DOHH2 (cell line): Measurements from ENCODE around the gene LRFN4.
A peak's percentile ranks its signal among the peaks of the same experiment; 100 is the strongest.

Experiments
- H3F3A ChIP-seq: fragments of 200-600 bp; sonication (generic), shearing (Covaris generic); 2 replicates; pipeline ENCODE4 v1.6.0; 2016; ENCODE audit warnings: antibody characterized with exemption, mild to moderate bottlenecking; ENCODE audit not compliant: control insufficient read depth, insufficient read depth
- H3K27ac ChIP-seq: fragments of 200-600 bp; sonication (generic); 2 replicates; pipeline ENCODE4 v1.5.1; 2014; ENCODE audit warnings: low read depth, mild to moderate bottlenecking, low read length, moderate library complexity
- H3K27me3 ChIP-seq: fragments of 200-600 bp; sonication (generic); 2 replicates; pipeline ENCODE4 v1.6.1; 2014; ENCODE audit warnings: mild to moderate bottlenecking, low read length, mixed read lengths; ENCODE audit not compliant: control insufficient read depth
- H3K36me3 ChIP-seq: fragments of 200-600 bp; sonication (generic); 2 replicates; pipeline ENCODE4 v1.6.1; 2014; ENCODE audit warnings: mild to moderate bottlenecking, low read length, moderate library complexity, mixed read lengths; ENCODE audit not compliant: control insufficient read depth
- H3K4me1 ChIP-seq: fragments of 200-600 bp; sonication (generic); 2 replicates; pipeline ENCODE4 v1.6.1; 2014; ENCODE audit warnings: mild to moderate bottlenecking, low read length, mixed read lengths; ENCODE audit not compliant: control insufficient read depth
- H3K4me2 ChIP-seq: fragments of 200-600 bp; sonication (generic); 2 replicates; pipeline ENCODE4 v1.6.0; 2014; ENCODE audit warnings: mild to moderate bottlenecking, low read length, moderate library complexity
- H3K4me3 ChIP-seq: fragments of 200-600 bp; sonication (generic); 2 replicates; pipeline ENCODE4 v1.5.1; 2014; ENCODE audit warnings: mild to moderate bottlenecking, low read length, mixed read lengths
- H3K79me2 ChIP-seq: fragments of 200-600 bp; sonication (generic); 2 replicates; pipeline ENCODE4 v1.6.1; 2014; ENCODE audit warnings: mild to moderate bottlenecking, low read length, mixed read lengths; ENCODE audit not compliant: control insufficient read depth
- H3K9me2 ChIP-seq: fragments of 200-600 bp; sonication (generic); replicated peaks from 2 replicates; pipeline ENCODE4 v1.6.1; 2014; ENCODE audit warnings: mild to moderate bottlenecking, low read length, mixed read lengths; ENCODE audit not compliant: control insufficient read depth
- H3K9me3 ChIP-seq: fragments of 200-600 bp; sonication (generic); 2 replicates; pipeline ENCODE4 v1.6.1; 2014; ENCODE audit warnings: antibody characterized with exemption, low read length, mixed read lengths; ENCODE audit not compliant: control insufficient read depth, insufficient read depth
- H4K20me1 ChIP-seq: fragments of 200-600 bp; sonication (generic); 2 replicates; pipeline ENCODE4 v1.6.0; 2014; ENCODE audit warnings: low read depth, mild to moderate bottlenecking, antibody characterized with exemption, low read length, moderate library complexity; ENCODE audit not compliant: control insufficient read depth, insufficient read depth
- CTCF ChIP-seq: fragments of 200-600 bp; sonication (generic); IDR thresholded peaks from one replicate; pipeline ENCODE4 v1.5.1; 2014; ENCODE audit warnings: antibody characterized with exemption, mild to moderate bottlenecking, low read depth, low read length; ENCODE audit not compliant: poor library complexity, severe bottlenecking
- EZH2phosphoT487 ChIP-seq: fragments of 200-600 bp; sonication (generic); IDR thresholded peaks from 2 replicates; pipeline ENCODE4 v1.6.1; 2017; ENCODE audit warnings: borderline replicate concordance, mild to moderate bottlenecking, antibody characterized with exemption, low read length, moderate library complexity, mixed read lengths

LRFN4 gene

GRCh38 chr11:66863428-66864125, 6.7 kb downstream of the LRFN4 start:
- Histone ChIP-seq H3K4me3 (no peak overlapping the region), H3K4me1 (peaks cover 47% of the 10 kb centered on the region), H3K9me2 (no peaks in the 10 kb centered on the region), H3K9me3 (no peaks in the 10 kb centered on the region), H4K20me1 (no peaks in the 10 kb centered on the region), H3K27me3 (no peaks in the 10 kb centered on the region), H3K27ac (no peak overlapping the region), H3F3A (peaks cover 4% of the 10 kb centered on the region), H3K4me2 (peak overlapping the region; percentile 68; the same call in 1 of the 2 replicates), H3K79me2 (peaks cover 9% of the 10 kb centered on the region; the same call in 1 of the 2 replicates), H3K36me3 (peaks cover 10% of the 10 kb centered on the region; the same call in 1 of the 2 replicates)
- TF ChIP-seq EZH2phosphoT487: no peak
- TF ChIP-seq CTCF: no peak

- Histone ChIP-seq H3K27me3 (no peaks in the 10 kb centered on the region), H3K4me1 (peaks cover 55% of the 10 kb centered on the region), H3F3A (peaks cover 4% of the 10 kb centered on the region), H4K20me1 (no peaks in the 10 kb centered on the region), H3K27ac (peak overlapping the region; percentile 30), H3K9me2 (no peaks in the 10 kb centered on the region), H3K36me3 (peaks cover 3% of the 10 kb centered on the region; the same call in 1 of the 2 replicates), H3K4me2 (peak overlapping the region; percentile 68), H3K79me2 (peaks cover 1% of the 10 kb centered on the region; the same call in 1 of the 2 replicates), H3K9me3 (no peaks in the 10 kb centered on the region), H3K4me3 (peak overlapping the region; percentile 42)
- TF ChIP-seq CTCF: no peak
- no peak for TF ChIP-seq EZH2phosphoT487
Measured at GRCh38 chr11:66864172-66864901, 7.5 kb downstream of the LRFN4 start.

GRCh38 chr11:66864924-66865697, 8.2 kb downstream of the LRFN4 start:
- Histone ChIP-seq H3K4me2 (peak overlapping the region; percentile 68), H3K9me3 (no peaks in the 10 kb centered on the region), H3F3A (peaks cover 4% of the 10 kb centered on the region), H3K4me3 (peak overlapping the region; percentile 42), H4K20me1 (no peaks in the 10 kb centered on the region), H3K27me3 (no peaks in the 10 kb centered on the region), H3K27ac (peak overlapping the region; percentile 30), H3K79me2 (no peaks in the 10 kb centered on the region), H3K36me3 (no peaks in the 10 kb centered on the region), H3K4me1 (peaks cover 55% of the 10 kb centered on the region), H3K9me2 (no peaks in the 10 kb centered on the region)
- no peak for TF ChIP-seq EZH2phosphoT487
- TF ChIP-seq CTCF: peak; percentile 3
